Ureter (tissue), 1 donor: ENCODE results near the gene ZCCHC14. TPM values are rescaled to one million over a fixed set of nuclear protein-coding genes. Genes with fewer than 3 reads are reported as not detected.
"Not testable (repeated sequence)": the region's sequence is repeated elsewhere in the genome, so short reads cannot be mapped to it uniquely, and the experiment has no call there.

Experiments used
- DNase-seq: peaks from one replicate; pipeline ENCODE4 v3.0.0-alpha.2; 2020; ENCODE audit warnings: low spot score
- total RNA-seq: library from RNA; stranded (reverse); gene quantifications from one replicate; pipeline ENCODE4 v1.2.4, GENCODE V29; 2023
- donor health status: DM: yes; HTN: yes; CAD: no.

ZCCHC14 gene
- total RNA-seq, 1 donor from 2014 or later = 27.2 TPM

DNA sequence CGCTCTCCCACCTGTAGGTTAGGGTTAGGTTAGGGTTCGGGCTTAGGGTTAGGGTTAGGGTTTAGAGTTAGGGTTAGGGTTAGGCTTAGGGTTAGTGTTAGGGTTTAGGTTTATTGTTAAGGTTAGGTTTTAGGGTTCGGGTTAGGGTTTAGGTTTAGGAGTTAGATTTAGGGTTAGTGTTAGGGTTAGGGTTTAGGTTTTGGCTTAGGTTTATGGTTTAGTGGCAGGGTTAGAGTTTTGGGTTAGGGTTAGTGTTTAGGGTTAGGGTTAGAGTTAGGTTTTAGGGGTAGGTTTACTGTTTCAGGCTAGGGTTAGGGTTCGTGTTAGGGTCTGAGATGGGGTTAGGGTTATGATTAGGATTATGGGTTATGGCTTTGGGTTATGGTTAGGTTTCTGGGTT, 31.6 kb upstream of the ZCCHC14 start:
- DNase-seq = no peak

DNA sequence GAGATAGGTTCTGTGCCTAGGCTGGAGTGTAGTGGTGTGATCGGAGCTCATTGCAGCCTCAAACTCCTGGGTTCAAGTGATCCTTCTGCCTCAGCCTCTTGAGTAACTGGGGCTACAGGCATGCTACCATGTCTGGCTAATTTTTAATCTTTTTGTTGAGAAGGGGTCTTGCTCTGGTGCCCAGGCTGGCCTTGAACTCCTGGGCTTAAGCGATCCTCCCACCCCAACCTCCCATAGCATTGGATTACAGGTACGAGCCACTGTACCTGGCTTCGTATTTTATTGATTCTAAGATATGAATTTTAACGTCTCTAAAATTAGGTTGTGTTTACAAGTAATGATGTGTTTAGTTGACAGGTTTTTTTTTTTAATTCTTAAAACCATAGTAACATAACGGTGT, 30.8 kb upstream of the ZCCHC14 start:
- not testable (repeated sequence) for DNase-seq

DNA sequence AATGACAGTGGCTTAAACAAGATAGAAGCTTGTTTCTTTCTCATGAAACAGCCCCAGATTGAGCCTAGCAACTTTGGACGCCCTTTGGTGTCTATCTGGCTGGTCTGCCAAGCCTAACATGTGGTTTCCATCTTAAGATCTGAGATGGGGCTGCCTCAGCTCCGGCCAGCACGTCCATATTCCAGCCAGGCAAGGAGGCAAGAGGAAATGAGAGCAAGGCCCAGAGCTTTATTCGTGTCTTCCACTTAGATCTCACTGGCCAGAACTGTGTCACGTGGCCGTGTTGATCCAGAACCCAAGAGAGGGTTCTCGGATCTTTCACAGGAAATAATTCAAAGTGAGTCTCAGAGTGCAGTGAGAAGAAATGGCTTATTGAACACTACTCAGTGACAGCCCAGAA, 28.9 kb upstream of the ZCCHC14 start:
- DNase-seq = not testable (repeated sequence)

DNA sequence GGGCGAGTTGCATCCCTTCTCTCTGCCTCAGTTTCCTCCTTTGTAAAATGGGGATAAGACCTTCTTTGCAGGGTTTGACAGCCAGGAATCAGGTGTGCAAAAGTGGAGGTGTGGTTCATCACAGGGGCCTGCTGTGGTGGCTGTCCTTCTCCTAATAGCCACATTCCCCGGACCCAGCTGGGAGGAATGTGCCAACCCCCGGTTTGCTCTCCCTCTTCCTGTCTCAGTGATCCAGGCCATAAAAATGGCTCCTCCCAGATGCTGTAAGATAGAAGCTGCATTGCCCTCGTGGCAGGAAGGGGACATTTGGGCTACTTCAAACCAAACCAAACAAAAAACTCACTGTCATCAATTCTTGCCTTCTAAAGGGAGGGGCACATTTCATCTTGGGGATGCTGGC, 26.3 kb upstream of the ZCCHC14 start:
- not testable (repeated sequence) for DNase-seq

GRCh38 chr16:87518430-87519051, 25.7 kb upstream of the ZCCHC14 start:
- DNase-seq = peak; percentile 72

GRCh38 chr16:87517610-87518429, 25.0 kb upstream of the ZCCHC14 start:
- not testable (repeated sequence) for DNase-seq

DNA sequence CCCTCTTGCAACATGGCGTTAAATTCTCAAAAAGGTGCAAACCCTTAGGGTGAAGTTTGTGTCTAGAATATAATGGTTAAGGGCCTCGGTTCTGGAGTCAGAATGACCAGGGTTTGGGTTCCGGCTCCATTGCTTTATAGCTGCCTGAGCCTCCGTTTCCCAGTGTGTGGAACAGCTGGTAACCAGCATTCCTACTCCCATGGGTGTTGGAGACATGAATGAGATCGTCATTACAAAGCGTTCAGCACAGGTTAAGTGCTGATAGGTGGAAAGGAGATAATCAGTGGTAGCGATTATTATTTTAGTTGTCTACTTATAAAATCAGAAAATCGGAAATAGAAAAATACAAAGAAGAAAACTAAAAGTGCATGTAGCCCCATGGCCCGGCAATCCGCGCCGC, 23.5 kb upstream of the ZCCHC14 start:
- DNase-seq = no peak

- no peak for DNase-seq
Measured at GRCh38 chr16:87515475-87516330, 22.9 kb upstream of the ZCCHC14 start.

- not testable (repeated sequence) for DNase-seq
Measured at GRCh38 chr16:87509778-87510177, 17.0 kb upstream of the ZCCHC14 start.

DNA sequence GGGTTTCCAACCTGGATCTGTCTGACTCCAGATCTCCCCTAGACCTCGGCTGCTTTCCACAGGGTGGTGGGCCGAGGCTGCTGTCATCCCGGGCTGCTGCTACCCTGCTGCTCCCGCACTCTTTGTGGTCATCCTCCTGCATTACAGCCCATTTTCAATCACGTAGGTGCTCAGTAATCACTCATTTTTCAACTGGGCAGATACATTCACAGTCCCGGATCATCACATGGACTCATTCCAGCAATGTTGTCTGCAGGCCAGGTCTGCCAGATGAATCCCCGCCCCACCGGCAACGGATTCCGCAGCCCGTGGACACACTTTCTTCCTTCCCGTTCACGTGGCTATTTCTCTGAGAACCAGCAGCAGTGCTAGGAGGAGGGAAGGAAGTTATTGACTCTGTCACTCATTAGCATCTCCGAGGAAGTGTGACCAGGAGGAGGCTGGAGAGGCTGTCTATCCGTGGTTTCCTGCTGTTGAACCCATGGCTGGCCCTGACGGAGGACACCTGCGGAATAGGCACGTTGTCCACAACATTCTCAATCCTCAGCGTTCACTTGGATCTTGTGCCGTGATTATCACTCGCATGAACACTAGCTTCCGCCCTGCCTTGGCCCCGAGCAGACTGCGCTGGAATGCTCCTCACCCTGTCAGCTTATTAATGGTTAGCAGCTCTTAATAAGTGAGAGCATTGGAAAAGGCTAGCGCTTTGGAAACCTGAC, 14.7 kb upstream of the ZCCHC14 start:
- no peak for DNase-seq

DNA sequence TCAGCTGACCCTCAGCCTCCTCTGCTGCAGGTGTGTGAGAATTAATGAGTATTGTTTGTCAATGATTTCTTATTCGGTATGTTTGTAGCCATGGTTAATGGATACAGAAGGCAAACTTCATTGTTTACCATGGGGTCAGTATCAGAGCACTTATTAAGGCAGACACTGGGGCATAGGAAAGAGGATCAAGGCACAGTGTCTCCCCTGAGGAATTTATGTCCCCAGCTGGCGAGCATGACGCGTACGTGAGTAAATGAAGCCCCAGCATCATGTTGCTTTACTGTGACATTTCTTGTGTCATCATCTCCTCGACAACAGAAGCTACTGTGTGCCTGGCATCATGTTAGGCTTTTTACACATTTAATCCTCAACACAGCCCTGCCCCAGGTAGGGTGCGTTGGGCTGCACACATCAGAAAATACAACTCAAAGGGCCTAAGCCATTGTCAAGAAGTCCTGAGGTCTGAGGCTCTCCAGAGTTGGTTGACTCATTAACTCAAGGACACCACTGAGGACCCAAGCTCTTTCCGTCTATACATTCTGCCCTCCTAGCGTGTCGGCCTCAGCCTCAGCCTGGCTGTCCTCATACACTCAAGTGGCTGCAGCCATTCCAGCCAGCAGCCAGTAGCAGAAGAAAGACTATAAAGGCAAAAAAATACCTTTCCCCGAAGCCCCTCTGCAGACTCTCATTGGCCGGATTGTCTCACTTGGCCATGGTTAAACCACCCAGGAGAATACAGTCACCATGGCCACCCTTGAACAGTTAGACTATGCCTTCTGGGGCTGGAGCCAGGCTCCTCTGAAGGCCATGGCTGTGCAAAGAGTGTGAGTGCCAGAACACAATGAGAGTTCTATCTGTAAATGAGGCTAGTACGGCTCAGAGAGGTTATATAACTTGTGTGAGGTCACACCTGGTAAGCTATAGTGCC, 13.9 kb upstream of the ZCCHC14 start:
- no peak for DNase-seq

GRCh38 chr16:87505834-87506233, 13.0 kb upstream of the ZCCHC14 start:
- no peak for DNase-seq

DNA sequence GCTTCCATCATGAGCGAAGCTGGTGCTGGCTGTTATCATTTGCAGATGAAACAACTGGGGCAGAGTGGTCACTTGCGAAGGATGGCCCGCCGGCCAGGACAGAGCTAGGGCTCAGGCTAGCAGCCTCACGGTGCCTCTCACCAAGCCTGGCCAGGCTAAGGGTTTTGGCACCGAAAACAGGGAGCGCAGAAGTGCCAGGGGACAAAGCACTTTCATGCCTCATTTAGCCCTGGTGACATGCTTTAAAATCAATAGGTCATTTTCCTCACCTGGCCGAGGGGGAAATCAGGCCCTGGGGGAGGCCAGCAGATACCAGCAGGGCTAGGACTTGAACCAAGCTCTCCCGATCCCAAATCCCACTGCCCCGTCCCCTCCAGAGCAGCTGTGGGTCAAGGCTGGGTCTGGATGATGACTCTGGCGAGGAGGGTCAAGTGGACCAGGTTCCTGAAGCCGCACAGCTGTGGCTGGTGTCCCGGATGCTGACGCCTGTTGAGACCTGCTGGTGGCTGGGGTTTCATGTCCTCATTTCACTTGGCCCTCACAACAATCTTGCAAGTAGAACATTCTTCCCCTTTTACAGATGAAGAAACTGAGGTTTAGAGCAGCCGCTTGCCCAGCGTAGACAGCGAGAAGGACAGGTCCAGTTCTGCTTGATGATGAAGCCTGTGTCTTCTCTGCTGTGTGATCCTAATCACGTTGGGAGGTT, 10.6 kb upstream of the ZCCHC14 start:
- DNase-seq = not testable (repeated sequence)

DNA sequence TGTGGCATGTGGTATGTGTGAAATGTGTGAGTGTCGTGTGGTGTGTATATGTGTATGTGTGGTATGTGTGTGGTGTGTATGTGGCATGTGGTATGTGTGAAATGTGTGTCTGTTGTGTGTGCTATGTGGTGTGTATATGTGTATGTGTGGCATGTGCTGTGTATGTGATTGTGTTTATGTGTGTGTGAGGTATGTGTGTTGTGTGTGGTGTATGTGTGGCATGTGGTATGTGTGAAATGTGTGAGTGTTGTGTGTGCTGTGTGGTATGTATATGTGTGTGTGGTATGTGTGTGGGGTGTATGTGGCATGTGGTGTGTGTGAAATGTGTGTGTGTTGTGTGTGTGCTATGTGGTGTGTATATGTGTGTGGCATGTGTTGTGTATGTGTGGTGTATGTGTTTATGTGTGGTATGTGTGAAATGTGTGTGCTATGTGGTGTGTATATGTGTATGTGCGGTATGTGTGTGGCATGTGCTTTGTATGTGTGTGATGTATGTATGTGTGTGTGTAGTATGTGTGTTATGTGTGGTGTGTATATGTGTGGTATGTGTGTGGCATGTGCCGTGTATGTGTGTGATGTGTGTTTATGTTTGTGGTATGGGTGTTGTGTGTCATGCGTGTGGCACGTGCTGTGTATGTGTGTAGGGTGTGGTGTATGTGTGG, 9.6 kb upstream of the ZCCHC14 start:
- DNase-seq = no peak

DNA sequence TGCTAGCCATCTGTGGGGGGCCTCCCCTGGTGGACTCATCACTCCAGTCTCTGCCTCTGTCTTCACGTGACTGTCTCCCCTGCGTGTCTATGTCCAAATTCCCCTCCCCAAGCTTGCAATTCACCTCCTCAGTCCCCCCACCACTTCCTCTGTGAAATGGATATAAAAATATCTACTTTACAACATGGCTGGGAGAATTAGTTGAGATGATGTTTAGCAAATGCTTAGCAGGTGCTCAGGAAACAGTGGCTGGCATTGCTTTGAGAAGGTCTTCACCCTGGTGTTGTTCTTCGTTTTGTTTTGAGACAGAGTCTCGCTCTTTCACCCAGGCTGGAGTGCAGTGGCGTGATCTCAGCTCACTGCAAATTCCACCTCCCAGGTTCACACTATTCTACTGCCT, 8.3 kb upstream of the ZCCHC14 start:
- DNase-seq = no peak

- DNase-seq = no peak
Measured at GRCh38 chr16:87499189-87499486, 6.3 kb upstream of the ZCCHC14 start.

DNA sequence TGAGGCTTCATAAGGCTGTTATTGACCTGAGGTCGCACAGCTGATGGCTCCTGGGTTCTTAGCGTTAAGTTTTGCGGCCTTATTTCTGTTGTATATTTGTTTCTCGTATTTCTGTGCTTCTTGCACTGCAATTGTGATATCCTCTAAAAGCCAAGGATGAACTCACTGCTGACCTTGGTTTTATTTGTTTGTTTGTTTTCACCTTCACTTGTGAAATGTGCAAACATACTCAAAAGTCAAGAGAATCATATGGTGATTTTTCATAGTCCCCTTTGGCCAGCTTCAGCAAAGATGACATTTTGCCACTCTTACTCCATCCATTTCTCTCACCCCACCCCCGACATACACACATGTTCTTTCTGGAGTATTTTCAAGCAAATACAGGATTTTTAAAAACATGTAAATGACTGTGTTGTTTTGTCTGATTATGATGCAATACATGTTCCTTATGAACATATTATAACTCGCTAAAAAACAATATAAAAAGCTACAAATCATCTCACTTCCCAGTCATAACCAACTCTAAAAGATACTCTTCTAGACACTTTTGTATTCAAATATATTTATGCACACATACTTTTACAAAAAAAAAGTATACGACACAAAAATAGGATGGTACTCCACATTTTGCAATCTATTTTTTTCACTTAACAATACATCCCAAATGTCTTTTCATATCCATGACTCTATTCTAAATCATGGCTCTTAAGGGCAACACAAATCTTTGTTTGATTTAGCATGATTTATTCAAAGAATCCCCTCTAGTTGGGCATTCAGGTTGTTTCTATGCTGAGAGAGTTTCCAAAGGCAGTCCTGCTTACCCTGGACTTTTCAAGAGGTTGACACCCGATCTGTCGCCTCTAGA, 5.7 kb upstream of the ZCCHC14 start:
- no peak for DNase-seq

GRCh38 chr16:87497767-87498290, 5.0 kb upstream of the ZCCHC14 start:
- DNase-seq = not testable (repeated sequence)
